Stimulated activated CD8-positive, alpha-beta memory T cell treated with anti-CD3 and anti-CD28 coated beads, Interleukin-2, amount 100 ng/mL, for 48 hours (primary cell): ENCODE data around the gene AAK1.

ENCODE experiments used
- DNase-seq, 2 donors: peaks; one replicate each; pipeline ENCODE4 v3.0.0-alpha.2; 2020; ENCODE audit warnings: low read depth in 2 of 2

Gene AAK1

DNA sequence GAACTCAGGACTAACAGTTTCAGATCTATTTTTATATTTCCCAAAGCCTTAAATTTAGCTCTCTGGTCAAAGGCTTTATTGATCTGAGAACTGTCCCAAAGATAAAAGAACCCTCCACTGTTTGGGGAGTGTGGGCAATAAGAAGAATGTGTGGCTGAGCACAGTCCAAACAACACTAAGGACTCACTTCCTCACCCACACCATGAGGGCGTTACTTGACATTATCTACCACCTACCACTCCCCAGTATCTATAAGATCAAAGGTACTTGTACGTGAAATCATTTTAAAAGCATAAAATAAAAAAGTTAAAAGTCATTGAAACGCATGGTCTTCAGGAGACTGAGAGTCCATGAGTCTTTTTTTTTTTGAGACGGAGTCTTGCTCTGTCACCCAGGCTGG, 151.7 kb downstream of the AAK1 start:
- DNase-seq = no peak

GRCh38 chr2:69490486-69490885, 153.1 kb downstream of the AAK1 start:
- peak in 1 of 2 donors; percentile 8 for DNase-seq

- no peak for DNase-seq
Measured at GRCh38 chr2:69489793-69490192, 153.7 kb downstream of the AAK1 start.

DNA sequence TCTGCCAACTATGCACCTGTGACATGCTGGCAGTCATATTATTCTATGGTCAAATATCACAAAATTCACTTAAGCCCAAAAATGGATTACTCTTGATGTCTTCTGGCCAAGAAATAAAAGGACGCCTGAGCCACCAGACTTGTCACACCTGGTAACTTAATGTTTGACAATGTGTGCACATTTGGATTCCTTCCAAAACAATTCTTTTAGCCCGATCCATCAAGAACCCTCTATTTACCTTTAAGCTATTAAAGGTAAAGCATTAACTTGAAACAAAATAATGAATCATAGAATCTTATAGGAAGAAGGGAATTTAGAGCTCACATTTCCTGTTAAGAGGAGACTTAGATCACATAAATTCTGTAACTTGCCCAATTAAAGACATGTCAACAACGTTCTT, 159.8 kb downstream of the AAK1 start:
- no peak for DNase-seq

- no peak for DNase-seq
Measured at GRCh38 chr2:69483024-69483423, 160.5 kb downstream of the AAK1 start.

- no peak for DNase-seq
Measured at GRCh38 chr2:69482471-69482870, 161.1 kb downstream of the AAK1 start.

GRCh38 chr2:69481421-69481820, 162.1 kb downstream of the AAK1 start:
- DNase-seq = no peak

DNA sequence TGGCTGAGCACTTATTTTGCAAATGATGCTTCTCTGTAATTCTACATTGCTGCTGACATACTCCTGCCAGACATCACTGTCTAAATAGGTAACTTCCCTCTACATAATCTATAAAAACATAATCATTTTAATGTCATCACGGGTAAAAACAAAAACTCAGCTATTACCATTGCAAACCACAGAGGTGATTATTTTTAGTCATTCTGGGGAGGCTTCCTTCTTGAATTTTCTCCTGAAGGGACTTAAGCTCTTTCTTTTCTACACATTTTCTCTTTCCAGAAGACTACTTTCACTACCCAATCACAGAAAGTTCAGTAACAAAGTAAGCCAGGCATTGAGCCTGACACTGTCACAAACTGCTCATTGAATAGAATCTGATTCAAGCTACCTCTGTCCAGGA, 165.9 kb downstream of the AAK1 start:
- no peak for DNase-seq

- no peak for DNase-seq
Measured at GRCh38 chr2:69474688-69475087, 168.9 kb downstream of the AAK1 start.

GRCh38 chr2:69471793-69472192, 171.7 kb downstream of the AAK1 start:
- no peak for DNase-seq

- no peak for DNase-seq
Measured at GRCh38 chr2:69470911-69471310, 172.6 kb downstream of the AAK1 start.

GRCh38 chr2:69469784-69470183, 173.8 kb downstream of the AAK1 start:
- no peak for DNase-seq

DNA sequence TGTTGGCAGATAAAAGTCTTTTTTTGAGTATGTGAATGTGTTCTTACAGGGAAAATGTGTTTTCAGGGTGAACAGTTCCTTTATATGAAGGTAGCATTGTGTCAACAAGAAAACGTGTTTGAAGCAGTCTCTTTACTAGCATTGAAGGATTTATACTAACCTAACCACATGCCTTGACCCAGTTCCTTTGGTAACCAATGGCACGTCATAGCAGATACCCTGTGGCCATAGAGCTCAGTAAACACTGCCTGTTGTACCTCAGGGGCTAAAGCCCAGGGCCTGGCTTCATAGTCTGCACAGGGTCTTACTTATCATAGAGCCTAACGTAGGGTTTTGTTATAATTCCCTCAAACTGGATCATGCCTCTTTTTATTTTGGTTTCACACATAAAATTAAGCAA, 174.2 kb downstream of the AAK1 start:
- DNase-seq = no peak

DNA sequence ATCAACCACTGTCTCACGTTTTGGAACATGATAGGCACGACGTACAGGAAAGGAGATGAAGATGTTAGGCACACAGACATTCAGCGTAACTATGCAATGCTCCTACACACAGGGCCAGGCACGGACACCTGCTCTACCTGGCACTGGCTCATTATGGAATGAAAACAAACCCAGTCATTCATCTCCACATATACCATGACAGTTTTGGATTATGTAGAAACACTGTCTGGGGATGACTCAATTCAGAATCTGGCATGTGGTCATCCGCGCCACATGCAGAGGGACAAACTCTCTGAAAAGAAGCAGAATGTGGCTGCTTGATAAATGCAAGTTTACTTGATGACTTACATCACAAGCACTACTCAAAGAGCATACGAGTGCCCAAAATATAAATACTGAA, 176.8 kb downstream of the AAK1 start:
- no peak for DNase-seq

DNA sequence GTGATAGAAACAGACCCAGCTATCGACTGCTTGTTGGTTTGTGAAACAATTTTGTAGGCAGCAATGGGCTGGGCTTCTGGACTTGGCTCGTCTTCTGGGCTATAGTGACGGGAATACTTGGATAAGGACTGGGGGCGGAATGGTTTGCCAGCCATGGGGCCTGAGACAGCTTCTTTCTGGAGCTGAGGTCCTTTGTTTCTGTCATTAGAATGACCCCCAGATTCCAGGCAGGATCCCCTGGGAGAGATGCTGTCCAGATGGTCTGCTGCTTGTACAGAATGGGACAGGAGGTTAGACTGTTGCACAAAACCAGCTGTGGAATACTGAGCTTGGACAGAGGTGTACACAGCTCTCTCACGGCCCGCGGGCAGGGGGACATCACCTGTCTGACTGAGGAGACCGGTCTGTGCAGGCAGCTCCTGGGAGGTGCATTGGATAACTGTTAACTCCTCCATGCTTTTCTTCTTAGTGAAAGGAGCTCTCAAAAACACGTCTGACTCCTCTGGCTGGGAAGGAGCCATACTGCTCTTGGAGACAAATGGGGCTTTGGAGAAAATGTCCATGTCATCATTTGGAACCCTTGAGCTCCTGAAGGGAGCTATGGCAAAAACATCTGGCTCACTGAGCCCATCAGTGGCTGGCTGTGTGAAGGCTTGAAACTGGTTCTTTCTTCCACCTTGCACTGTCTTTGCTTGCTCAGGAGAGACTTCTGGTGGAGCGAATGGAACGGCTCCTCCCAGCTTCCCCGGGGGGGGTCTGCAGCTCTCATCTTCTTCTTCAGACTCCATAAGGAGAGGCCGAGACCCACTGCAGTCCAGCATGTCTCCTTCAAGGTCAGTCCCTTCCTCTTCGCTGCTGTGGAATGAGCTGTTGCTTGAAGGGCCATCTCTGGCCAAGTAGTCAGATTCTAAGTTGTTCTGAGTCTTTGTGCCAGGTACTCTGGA, 177.8 kb downstream of the AAK1 start:
- DNase-seq = no peak

- no peak for DNase-seq
Measured at GRCh38 chr2:69464575-69464974, 179.0 kb downstream of the AAK1 start.

GRCh38 chr2:69462780-69463179, 180.8 kb downstream of the AAK1 start:
- DNase-seq = no peak

DNA sequence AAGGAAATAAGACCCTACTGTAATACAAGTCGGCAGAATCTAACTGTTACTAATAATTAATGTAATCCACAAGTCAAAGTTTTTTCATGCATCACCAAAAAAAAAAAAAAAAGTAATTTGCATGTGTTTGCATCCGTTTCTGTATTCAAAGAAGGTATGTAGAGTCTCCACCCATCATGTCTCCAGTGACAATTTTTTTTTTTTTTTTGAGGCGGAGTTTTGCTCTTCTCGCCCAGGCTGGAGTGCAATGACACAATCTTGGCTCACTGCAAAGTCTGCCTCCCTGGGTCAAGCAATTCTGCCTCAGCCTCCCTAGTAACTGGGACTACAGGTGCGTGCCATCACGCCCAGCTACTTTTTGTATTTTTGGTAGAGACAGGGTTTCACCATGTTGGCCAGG, 182.1 kb downstream of the AAK1 start:
- no peak for DNase-seq

DNA sequence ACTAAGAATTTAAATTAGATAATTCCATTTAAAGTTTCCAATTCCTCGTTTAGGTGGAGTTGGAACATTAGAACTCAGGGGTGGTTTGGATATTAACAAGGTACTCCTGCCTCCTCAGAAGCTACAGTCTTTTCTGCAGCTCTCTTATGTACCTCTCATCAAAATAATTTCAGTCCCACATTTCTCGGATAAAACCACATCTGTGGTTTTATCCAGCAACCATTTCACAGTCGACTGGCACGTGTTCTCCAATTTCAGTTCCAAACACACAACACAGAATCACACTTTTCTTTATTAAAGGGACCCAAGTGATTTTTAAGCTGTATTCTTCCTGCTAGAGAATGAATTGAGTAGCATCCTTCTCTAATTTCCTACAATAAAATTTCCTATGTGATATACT, 183.6 kb downstream of the AAK1 start:
- no peak for DNase-seq

- no peak for DNase-seq
Measured at GRCh38 chr2:69456950-69457445, 186.5 kb downstream of the AAK1 start.

- DNase-seq = no peak
Measured at GRCh38 chr2:69456154-69456553, 187.4 kb downstream of the AAK1 start.

DNA sequence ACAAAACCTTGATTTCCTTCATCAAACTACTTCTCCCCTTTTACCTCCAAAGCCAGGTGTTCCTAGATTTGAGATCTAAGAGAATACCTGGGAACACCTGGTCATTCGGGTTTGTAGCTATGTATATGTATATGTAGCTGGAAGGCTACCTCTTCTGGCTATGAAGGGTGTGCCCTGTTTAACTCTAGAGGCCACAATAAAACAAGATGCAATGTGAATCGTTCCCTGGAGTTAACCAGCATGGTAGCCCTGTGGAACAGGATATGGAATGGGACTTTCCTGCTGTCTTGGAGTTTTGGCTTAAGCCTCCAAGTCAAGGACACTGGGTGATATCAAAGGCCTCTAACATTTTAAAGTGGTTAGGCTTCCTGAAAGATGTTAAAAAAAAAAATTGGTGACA, 188.6 kb downstream of the AAK1 start:
- DNase-seq = no peak

GRCh38 chr2:69453475-69454129, 189.9 kb downstream of the AAK1 start:
- DNase-seq = no peak
